ENCODE measurements around the gene KNSTRN.
A peak's percentile ranks its signal among the peaks of the same experiment; 100 is the strongest.

KNSTRN gene, protein sequence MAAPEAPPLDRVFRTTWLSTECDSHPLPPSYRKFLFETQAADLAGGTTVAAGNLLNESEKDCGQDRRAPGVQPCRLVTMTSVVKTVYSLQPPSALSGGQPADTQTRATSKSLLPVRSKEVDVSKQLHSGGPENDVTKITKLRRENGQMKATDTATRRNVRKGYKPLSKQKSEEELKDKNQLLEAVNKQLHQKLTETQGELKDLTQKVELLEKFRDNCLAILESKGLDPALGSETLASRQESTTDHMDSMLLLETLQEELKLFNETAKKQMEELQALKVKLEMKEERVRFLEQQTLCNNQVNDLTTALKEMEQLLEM

GRCh38 chr15:40382580-40383456 lies at the start of gene KNSTRN:
Gene KNSTRN, plus strand, starts transcription at chr15:40382721. Its CDS starts 115 bp downstream, at chr15:40382836.
- peak; percentile 99 for DNase-seq

- peak; percentile 76 for DNase-seq
These were observed 48.5 kb upstream of the KNSTRN start for GRCh38 chr15:40333922-40334492.

DNA sequence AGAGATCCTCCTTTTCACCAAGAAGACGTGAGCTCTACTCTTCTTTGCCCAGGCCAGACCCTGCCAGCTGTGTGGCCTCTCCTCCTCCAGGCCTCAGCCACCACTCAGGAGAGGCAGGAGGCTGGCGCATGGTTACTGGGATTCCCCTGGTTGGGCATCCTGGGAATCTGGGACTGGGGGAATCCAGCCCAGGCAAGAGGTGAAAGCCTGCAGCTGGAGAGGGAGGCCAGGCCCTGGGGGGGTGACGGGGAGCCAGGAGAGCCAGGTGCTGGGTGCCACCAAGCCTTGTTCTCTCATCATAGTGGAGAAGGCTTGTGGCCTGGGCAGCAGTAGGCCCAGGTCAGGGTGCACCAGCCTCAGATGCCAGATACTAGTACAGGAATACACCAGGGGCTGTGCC lies 48.0 kb upstream of the KNSTRN start:
- DNase-seq, result no peak

- DNase-seq, result no peak
These were observed 47.4 kb upstream of the KNSTRN start for GRCh38 chr15:40334941-40335795.

DNA sequence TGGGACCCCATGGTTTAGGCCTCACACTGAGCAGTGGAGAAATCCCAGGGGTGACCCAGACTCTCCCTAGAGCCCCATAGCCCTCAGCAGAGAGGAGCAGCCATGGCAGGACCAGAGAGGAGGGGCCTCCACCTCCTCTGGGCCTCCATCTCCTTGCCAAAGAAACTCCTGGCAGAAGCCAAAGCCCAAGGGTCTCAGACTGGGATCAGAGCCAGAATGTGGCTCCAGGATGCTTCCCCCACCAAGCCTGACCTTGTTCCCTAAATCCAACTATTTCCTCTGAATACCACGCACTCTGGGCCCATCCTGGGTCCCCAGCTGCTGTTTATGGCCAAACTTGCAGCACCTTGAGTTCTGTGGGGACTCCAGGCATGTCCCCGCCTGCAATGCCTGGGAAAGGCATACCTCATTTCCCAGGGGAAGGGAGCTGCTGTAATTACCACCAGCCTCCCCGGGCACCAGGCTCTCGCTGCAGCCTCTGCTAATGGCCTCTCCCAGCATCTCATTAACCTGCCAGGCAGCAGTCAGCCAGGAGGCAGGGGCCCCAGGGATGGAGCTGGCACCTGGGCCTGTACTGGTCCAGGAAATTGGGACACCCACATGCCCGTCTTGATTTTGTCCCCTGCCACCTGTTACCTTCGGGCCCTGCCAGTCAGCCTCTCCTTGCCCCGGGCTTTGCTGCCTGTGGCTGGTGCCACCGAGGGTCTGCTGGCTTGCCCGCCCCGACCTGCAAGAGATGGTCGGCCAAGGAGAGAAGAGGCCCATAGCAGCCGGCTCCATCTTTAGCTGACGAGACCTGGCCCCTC lies 46.4 kb upstream of the KNSTRN start:
- DNase-seq, result no peak

DNA sequence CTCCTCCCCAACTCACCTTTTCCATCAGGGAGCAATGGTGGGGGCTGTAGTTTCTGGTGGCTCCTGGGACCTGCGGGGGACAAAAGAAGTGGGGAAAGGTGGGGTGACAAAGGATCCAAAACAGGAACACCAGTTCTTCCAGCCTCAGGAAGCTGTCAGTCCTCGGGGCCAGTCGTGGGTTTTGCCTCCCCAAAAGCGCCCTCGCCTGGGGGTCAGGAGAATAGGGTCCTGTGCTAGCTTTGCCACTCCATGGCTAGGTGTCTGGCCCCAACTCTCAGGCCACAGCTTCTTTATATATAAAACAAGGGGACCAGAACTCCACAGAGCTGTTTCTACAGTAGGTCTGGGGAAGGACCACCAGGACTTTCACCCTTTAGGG lies 45.8 kb upstream of the KNSTRN start:
- peak; percentile 77 for DNase-seq

DNA sequence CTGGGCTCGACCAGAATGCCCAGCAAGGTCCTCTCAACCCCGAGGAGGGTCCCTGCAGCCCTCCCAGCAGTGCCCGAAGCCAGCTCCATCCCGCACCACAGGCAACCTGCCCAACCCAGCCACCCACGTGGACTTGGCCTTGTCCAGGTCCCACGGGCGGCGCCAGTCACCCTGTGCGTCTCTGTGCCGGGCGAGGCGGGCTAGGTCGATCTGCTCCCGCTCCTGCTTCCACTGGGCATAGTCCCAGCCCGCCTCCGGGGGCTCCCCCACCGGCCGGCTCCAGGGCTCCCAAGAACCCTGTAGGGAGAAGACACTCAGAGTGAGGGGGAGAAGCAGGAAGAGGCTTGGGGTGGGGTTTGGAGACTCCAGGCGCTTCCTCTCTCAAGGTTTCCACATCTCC lies 44.9 kb upstream of the KNSTRN start:
- no peak for DNase-seq

DNA sequence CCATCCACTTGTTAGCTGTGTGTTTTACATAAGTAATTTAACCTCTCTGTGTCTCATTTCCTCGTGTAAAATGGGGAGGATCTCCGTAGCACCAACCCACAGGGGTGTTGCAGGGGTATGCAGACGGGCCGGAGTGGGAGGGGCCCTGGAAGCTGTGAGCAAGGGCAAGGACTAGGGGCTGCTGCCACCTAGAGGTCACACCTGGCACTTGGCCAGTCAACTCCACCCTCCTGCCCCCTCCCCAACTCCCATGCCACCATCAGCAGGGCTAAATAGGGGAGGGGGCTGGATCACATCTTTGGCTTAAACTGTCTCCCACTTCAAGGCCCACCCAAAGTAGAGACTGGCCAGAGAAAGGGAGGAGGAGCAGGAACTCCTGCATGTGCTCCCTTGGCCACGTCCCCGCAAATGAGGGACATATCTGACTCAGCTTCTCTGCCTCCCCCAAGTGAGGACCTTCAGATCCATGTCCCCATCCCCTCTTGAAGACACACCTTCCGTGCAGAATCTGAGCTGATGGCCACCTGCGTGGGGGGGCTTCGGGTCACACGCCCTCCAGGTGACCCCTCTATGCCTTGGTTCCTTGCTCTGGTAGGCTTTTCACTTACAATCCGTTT lies 44.4 kb upstream of the KNSTRN start:
- peak; percentile 90 for DNase-seq

GRCh38 chr15:40338921-40339620 lies 43.5 kb upstream of the KNSTRN start:
- no peak for DNase-seq

GRCh38 chr15:40339621-40339945 lies 42.9 kb upstream of the KNSTRN start:
- no peak for DNase-seq

GRCh38 chr15:40340038-40340739 lies 42.3 kb upstream of the KNSTRN start:
- no peak for DNase-seq

- peak; percentile 95 for DNase-seq
These were observed 41.7 kb upstream of the KNSTRN start, which contains the start of gene CCDC9B for GRCh38 chr15:40340740-40341400. Gene CCDC9B, minus strand, starts transcription at chr15:40340939. Its CDS starts 120 bp downstream, at chr15:40340819.

DNA sequence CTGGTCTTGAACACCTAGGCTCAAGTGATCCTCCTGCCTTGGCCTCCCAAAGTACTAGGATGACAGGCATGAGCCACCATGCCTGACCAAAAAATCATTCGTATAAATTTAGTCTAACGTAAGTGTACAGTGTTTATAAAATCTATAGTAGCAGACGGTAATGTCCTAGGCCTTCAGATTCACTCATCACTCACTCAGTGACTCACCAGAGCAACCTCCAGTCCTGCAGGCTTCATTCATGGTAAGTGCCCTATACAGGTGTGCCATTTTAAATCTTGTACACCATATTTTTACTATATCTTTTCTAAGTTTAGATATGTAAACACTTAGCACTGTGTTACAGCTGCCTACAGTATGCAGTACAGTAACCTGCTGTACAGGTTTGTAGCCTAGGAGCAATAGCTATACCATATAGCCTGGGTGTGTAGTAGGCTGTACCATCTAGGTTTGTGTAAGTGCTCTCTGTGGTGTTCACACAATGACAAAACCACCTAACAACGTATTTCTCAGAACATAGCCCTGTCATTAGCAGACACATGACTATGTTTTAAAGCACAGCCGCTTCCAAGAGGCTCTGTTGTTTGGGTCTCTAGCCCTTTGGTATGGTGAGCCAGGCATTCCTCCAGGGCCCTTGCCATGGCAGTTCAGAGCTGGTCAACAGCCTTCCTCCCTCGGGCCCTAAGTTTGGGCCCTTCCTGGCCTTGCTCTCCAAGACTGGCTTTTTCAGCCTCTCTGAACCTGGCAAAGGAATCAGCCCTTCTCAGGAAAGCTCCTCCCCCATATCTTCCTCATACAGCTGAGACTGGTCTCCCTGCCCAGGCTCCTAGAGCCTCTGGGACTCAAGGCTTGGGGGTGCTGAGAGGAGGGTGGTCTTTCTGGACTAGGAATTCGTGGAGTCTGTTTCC lies 39.9 kb upstream of the KNSTRN start:
- no peak for DNase-seq

GRCh38 chr15:40343512-40343911 lies 39.0 kb upstream of the KNSTRN start:
- no peak for DNase-seq

DNA sequence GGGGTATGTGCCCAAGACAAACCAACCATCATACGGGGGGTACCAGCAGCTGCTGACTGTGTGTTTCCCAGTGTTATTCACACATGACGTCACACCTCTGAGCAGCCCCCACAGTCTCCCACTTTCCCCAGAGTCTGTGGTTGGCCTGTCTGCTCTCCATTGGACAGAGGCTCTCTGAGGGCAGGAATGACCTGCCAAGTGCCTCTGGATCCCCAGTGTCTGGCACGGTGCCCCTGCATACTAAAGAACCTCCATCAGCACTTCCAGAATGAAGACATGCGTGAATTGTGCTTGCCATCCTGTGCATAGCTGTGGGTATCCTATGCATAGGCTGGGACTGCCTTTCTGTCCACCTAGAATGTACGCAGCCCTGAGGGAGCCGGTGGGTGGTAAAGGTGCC lies 38.3 kb upstream of the KNSTRN start:
- no peak for DNase-seq

- DNase-seq, result peak; percentile 89
These were observed 37.8 kb upstream of the KNSTRN start for GRCh38 chr15:40344631-40345120.

GRCh38 chr15:40345225-40345866 lies 37.2 kb upstream of the KNSTRN start:
- no peak for DNase-seq

All from hematopoietic multipotent progenitor cell treated with erythropoietin and hydrocortisone succinate and interleukin-3 and kit ligand, for 6 days (in vitro differentiated cells).